ENCODE measurements around the gene GRM1.

Gene GRM1

GRCh38 chr6:146305092-146305491, 276.2 kb downstream of the GRM1 start:
- Histone ChIP-seq H4K20me1 (no peaks in the 10 kb centered on the region), H3K4me2 (no peak overlapping the region), H3K9me3 (no peaks in the 10 kb centered on the region), H3K36me3 (no peaks in the 10 kb centered on the region), H3K4me1 (0 out of 2 replicates have a peak, but pooled peaks cover 9% of the 10 kb centered on the region), H3K27ac (no peak overlapping the region), H3K27me3 (no peaks in the 10 kb centered on the region), H3K9ac (no peak overlapping the region), H3K4me3 (no peak overlapping the region)
- TF ChIP-seq Cebpa-rat (IDR thresholded peaks at IDR 0.05), result no peak

- H3K36me3 ChIP-seq, result no peaks in the 10 kb centered on the region
- H3K9ac ChIP-seq, result no peak overlapping the region
- no peaks in the 10 kb centered on the region for H3K27me3 ChIP-seq
- 0 out of 2 replicates have a peak, but pooled peaks cover 9% of the 10 kb centered on the region for H3K4me1 ChIP-seq
- H3K9me3 ChIP-seq, result no peaks in the 10 kb centered on the region
- H4K20me1 ChIP-seq, result no peaks in the 10 kb centered on the region
- no peak for TF ChIP-seq Cebpa-rat (IDR thresholded peaks at IDR 0.05)
- H3K27ac ChIP-seq, result no peak overlapping the region
- no peak overlapping the region for H3K4me2 ChIP-seq
- H3K4me3 ChIP-seq, result no peak overlapping the region
Observed at GRCh38 chr6:146305951-146306350, 277.1 kb downstream of the GRM1 start.

DNA sequence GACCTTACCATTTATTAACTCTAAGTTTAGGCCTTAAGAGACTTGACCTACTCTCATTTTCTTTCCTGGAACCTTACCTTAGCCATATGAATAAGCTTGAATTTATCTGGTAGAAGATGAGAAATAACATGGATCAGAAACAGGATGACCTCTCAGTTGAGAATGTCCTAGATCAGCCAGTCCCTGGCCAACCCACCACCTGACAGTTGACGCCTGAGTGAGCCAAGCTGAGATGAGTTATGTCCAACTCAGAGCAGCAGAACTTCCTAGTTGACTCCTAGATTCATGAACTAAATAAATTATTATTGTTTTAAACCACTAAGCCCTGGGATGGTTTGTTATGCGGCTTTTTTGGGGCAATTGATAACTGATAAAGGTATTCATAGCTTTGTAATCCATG, 281.8 kb downstream of the GRM1 start:
- Histone ChIP-seq H3K4me1 (no peaks in the 10 kb centered on the region), H3K27ac (no peak overlapping the region), H3K9ac (no peak overlapping the region), H3K27me3 (no peaks in the 10 kb centered on the region), H3K4me3 (no peak overlapping the region), H4K20me1 (no peaks in the 10 kb centered on the region), H3K4me2 (no peak overlapping the region), H3K36me3 (no peaks in the 10 kb centered on the region), H3K9me3 (no peaks in the 10 kb centered on the region)
- no peak for TF ChIP-seq Cebpa-rat (IDR thresholded peaks at IDR 0.05)

DNA sequence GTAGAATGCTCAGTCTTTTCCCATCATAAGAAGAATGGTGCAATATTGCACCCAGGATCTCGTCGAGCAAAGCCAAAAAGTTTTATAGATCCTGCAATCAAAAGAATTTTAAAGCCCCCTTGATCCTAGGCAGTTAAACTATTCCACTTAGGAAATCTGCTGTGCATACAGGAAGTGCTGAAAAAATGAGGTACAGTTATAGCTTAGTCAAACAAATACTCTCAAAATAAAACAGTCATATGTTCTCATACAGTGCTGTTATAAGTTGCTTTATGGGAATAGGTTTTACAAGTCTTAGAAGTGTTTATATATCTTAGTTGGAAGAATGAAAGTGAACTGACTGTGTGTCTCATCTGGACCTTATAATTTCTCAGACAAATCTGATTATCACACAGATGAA, 282.2 kb downstream of the GRM1 start:
- H3K27ac ChIP-seq, result no peak overlapping the region
- no peak overlapping the region for H3K4me3 ChIP-seq
- H3K4me1 ChIP-seq, result no peaks in the 10 kb centered on the region
- H3K9me3 ChIP-seq, result no peaks in the 10 kb centered on the region
- no peaks in the 10 kb centered on the region for H4K20me1 ChIP-seq
- no peak overlapping the region for H3K9ac ChIP-seq
- no peak overlapping the region for H3K4me2 ChIP-seq
- no peaks in the 10 kb centered on the region for H3K36me3 ChIP-seq
- H3K27me3 ChIP-seq, result no peaks in the 10 kb centered on the region
- TF ChIP-seq Cebpa-rat (IDR thresholded peaks at IDR 0.05), result no peak

DNA sequence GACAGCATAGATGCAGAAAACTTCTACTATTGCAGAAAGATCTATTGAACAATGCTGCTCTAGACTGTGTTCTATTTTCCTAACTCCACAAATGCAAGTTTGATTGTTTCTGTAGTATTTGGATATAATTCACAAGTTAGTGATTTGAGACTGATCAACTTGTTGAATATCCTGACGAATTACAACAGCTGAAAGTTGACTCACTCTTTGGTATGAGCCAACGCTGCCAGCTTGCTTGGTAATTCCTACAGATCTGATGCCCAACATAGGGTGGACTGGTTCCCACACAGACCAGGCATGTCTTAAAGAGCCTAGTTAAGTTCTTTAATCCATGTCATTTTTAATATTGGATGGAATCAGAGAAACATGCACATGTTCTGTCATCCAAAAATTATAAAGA, 283.7 kb downstream of the GRM1 start:
- no peaks in the 10 kb centered on the region for H4K20me1 ChIP-seq
- H3K4me2 ChIP-seq, result no peak overlapping the region
- H3K9ac ChIP-seq, result no peak overlapping the region
- no peaks in the 10 kb centered on the region for H3K9me3 ChIP-seq
- no peaks in the 10 kb centered on the region for H3K4me1 ChIP-seq
- no peaks in the 10 kb centered on the region for H3K36me3 ChIP-seq
- H3K4me3 ChIP-seq, result no peak overlapping the region
- no peaks in the 10 kb centered on the region for H3K27me3 ChIP-seq
- H3K27ac ChIP-seq, result no peak overlapping the region
- no peak for TF ChIP-seq Cebpa-rat (IDR thresholded peaks at IDR 0.05)

DNA sequence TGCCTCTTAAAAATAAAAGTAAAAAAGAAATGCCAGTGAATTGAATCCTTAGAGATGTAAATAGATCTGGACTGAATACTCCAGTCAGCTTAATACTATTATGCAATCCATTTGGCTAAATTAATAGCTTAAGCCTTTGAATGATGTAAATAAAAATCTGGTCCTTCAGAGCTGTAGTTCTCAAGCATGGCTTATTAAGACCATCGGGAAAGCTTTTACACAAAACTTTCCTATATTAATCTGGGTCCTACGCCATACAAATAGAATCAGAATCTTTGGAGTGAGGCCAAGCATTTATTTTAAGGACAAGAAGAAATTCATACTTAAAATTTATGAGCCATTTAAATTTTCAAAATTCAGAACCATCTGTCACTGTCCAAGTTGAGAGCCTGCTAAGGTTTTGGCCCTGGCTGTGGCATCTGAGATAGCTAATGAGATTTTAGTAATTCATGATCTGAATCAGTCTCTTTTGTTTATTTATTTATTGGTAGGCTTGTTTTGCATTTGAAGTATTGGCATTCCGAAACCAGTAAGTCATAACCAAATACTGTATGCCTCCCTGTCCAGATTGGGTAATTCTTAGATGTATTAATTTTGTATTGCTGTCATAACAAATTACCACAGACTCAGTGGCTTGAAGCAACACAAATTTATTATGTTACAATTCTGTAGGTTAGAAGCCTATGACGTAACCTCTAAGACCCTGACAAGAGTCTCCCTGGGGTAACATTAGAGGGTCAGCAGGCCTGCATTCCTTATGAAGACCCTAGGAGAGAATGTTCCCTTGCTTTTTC, 286.7 kb downstream of the GRM1 start:
- no peak for TF ChIP-seq Cebpa-rat (IDR thresholded peaks at IDR 0.05)
- Histone ChIP-seq H3K27ac (no peak overlapping the region), H3K4me2 (no peak overlapping the region), H4K20me1 (no peaks in the 10 kb centered on the region), H3K9me3 (no peaks in the 10 kb centered on the region), H3K27me3 (no peaks in the 10 kb centered on the region), H3K4me3 (no peak overlapping the region), H3K36me3 (no peaks in the 10 kb centered on the region), H3K4me1 (no peaks in the 10 kb centered on the region), H3K9ac (no peak overlapping the region)

- Histone ChIP-seq H3K9ac (no peak overlapping the region), H3K9me3 (no peaks in the 10 kb centered on the region), H3K36me3 (no peaks in the 10 kb centered on the region), H3K4me1 (no peaks in the 10 kb centered on the region), H3K4me3 (no peak overlapping the region), H4K20me1 (no peaks in the 10 kb centered on the region), H3K27ac (no peak overlapping the region), H3K27me3 (no peaks in the 10 kb centered on the region), H3K4me2 (no peak overlapping the region)
- TF ChIP-seq Cebpa-rat (IDR thresholded peaks at IDR 0.05), result no peak
Observed at GRCh38 chr6:146316175-146316495, 287.3 kb downstream of the GRM1 start.

- Histone ChIP-seq H3K4me1 (no peaks in the 10 kb centered on the region), H3K4me3 (no peak overlapping the region), H4K20me1 (no peaks in the 10 kb centered on the region), H3K27me3 (no peaks in the 10 kb centered on the region), H3K27ac (no peak overlapping the region), H3K9ac (no peak overlapping the region), H3K4me2 (no peak overlapping the region), H3K36me3 (no peaks in the 10 kb centered on the region), H3K9me3 (no peaks in the 10 kb centered on the region)
- no peak for TF ChIP-seq Cebpa-rat (IDR thresholded peaks at IDR 0.05)
Observed at GRCh38 chr6:146331013-146331412, 302.2 kb downstream of the GRM1 start.

- Histone ChIP-seq H3K27ac (no peak overlapping the region), H3K4me2 (no peak overlapping the region)
Observed at GRCh38 chr6:146335336-146335735, 306.5 kb downstream of the GRM1 start.

GRCh38 chr6:146336191-146336590, 307.3 kb downstream of the GRM1 start:
- TF ChIP-seq Cebpa-rat (IDR thresholded peaks at IDR 0.05), result no peak
- H3K9ac ChIP-seq, result no peak overlapping the region
- H3K27ac ChIP-seq, result no peak overlapping the region
- H3K4me1 ChIP-seq, result no peaks in the 10 kb centered on the region
- no peaks in the 10 kb centered on the region for H3K27me3 ChIP-seq
- H3K4me2 ChIP-seq, result no peak overlapping the region
- no peaks in the 10 kb centered on the region for H3K36me3 ChIP-seq
- H3K9me3 ChIP-seq, result no peaks in the 10 kb centered on the region
- no peak overlapping the region for H3K4me3 ChIP-seq
- H4K20me1 ChIP-seq, result no peaks in the 10 kb centered on the region

More at GRCh38 chr6:146335336-146335735, 306.5 kb downstream of the GRM1 start:
- H4K20me1 ChIP-seq, result no peaks in the 10 kb centered on the region
- H3K36me3 ChIP-seq, result no peaks in the 10 kb centered on the region
- H3K4me3 ChIP-seq, result no peak overlapping the region
- H3K9me3 ChIP-seq, result no peaks in the 10 kb centered on the region
- H3K9ac ChIP-seq, result no peak overlapping the region
- no peaks in the 10 kb centered on the region for H3K4me1 ChIP-seq
- H3K27me3 ChIP-seq, result no peaks in the 10 kb centered on the region
- no peak for TF ChIP-seq Cebpa-rat (IDR thresholded peaks at IDR 0.05)

DNA sequence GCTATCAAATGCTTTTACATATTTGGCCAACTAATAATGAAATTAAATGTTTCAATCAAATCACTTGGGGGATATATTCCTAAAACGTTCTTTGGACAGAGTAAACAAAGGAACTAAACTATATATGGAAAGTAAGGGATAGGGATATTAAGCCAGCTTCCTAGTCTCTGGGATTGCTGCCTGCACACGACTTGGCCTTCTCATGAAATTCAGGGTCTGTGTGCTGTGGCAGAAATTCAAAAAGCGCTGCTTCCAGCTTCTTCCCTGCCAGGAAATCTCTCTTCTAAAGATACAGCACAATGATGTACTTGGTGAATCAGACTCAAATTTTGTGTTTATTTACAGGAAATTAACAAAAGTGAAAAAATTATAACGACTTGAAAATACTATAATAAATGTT, 308.5 kb downstream of the GRM1 start:
- no peak overlapping the region for H3K27ac ChIP-seq
- no peak for TF ChIP-seq Cebpa-rat (IDR thresholded peaks at IDR 0.05)

More for the DNA sequence above, 308.5 kb downstream of the GRM1 start:
- H4K20me1 ChIP-seq, result no peaks in the 10 kb centered on the region
- H3K4me2 ChIP-seq, result no peak overlapping the region
- H3K9ac ChIP-seq, result no peak overlapping the region
- H3K4me1 ChIP-seq, result no peaks in the 10 kb centered on the region
- no peak overlapping the region for H3K4me3 ChIP-seq
- H3K27me3 ChIP-seq, result no peaks in the 10 kb centered on the region
- no peaks in the 10 kb centered on the region for H3K36me3 ChIP-seq
- H3K9me3 ChIP-seq, result no peaks in the 10 kb centered on the region
